Neural cell (in vitro differentiated cells): ENCODE results near the gene GHRL.

Experiments
- EP300 ChIP-seq: fragments of 450-650 bp; conservative IDR thresholded peaks from 2 replicates; pipeline ENCODE4 v1.6.1; 2014; ENCODE audit warnings: antibody characterized with exemption, mild to moderate bottlenecking, moderate library complexity; ENCODE audit not compliant: poor library complexity, severe bottlenecking
- EZH2 ChIP-seq: fragments of 200-600, 300-800 bp; shearing (Covaris generic), sonication (generic); IDR thresholded peaks from 2 replicates; pipeline ENCODE4 v1.6.1; 2014; ENCODE audit warnings: antibody characterized with exemption, low read length, borderline replicate concordance, mild to moderate bottlenecking; ENCODE audit not compliant: insufficient read depth, poor library complexity, severe bottlenecking
- RAD21 ChIP-seq: fragments of 450-650 bp; conservative IDR thresholded peaks from 2 replicates; pipeline ENCODE4 v1.6.1; 2014; ENCODE audit warnings: antibody characterized with exemption, mild to moderate bottlenecking, moderate library complexity
- SMC3 ChIP-seq: fragments of 450-650 bp; conservative IDR thresholded peaks from 2 replicates; pipeline ENCODE4 v1.6.1; 2014; ENCODE audit warnings: antibody characterized with exemption, mild to moderate bottlenecking, moderate library complexity; ENCODE audit not compliant: poor library complexity
- TF ChIP-seq, protein P1 (sequence below): fragments of 450-650 bp; IDR thresholded peaks from 2 replicates; pipeline ENCODE4 v1.5.1; 2014; ENCODE audit warnings: antibody characterized with exemption, mild to moderate bottlenecking, moderate library complexity; ENCODE audit not compliant: poor library complexity, severe bottlenecking

DNA sequence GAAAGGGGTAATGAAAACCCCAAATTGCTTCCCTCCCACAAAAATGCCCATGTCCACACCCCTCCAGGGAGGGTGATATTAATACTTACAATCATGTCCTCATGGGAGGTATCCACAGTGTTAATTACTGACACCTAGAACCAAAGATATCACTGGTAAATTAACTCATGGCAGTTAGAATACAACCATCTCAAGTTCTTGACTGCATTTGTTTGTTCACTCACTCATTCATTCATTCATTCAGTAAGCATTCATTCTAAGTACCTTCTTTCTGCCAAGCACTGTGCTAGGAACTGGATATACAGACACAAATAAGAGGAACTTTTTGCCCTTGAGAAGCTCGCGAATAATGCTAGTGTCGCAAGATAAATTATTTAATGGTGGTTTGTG is 25.2 kb upstream of the GHRL start:
- no peak for TF ChIP-seq SMC3
- no peak for TF ChIP-seq EP300
- TF ChIP-seq, protein P1, sequence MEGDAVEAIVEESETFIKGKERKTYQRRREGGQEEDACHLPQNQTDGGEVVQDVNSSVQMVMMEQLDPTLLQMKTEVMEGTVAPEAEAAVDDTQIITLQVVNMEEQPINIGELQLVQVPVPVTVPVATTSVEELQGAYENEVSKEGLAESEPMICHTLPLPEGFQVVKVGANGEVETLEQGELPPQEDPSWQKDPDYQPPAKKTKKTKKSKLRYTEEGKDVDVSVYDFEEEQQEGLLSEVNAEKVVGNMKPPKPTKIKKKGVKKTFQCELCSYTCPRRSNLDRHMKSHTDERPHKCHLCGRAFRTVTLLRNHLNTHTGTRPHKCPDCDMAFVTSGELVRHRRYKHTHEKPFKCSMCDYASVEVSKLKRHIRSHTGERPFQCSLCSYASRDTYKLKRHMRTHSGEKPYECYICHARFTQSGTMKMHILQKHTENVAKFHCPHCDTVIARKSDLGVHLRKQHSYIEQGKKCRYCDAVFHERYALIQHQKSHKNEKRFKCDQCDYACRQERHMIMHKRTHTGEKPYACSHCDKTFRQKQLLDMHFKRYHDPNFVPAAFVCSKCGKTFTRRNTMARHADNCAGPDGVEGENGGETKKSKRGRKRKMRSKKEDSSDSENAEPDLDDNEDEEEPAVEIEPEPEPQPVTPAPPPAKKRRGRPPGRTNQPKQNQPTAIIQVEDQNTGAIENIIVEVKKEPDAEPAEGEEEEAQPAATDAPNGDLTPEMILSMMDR = no peak
- TF ChIP-seq RAD21 = no peak
- no peak for TF ChIP-seq EZH2
